ENCODE data around the gene CALN1.

The CALN1 gene

DNA sequence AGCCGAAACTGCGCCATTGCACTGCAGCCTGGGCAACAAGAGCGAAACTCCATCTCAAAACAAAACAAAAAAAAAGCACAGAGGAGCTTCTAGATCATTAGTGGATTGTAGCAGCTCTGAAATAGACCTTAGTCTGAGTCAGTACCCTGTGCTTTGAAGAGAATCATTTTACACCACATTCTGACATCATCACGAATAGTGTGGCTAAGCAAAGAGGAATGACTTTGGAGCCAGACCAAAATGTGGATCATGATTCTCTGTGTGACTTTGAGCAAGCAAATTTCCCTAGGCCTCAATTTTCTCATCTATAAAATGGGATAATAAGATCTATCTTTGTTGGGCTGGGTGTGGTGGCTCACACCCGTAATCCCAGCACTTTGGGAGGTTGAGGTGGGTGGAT, 618.9 kb downstream of the CALN1 start:
- DNase-seq (ENCODE audit: low read depth in 2 of 2) = no peak

DNA sequence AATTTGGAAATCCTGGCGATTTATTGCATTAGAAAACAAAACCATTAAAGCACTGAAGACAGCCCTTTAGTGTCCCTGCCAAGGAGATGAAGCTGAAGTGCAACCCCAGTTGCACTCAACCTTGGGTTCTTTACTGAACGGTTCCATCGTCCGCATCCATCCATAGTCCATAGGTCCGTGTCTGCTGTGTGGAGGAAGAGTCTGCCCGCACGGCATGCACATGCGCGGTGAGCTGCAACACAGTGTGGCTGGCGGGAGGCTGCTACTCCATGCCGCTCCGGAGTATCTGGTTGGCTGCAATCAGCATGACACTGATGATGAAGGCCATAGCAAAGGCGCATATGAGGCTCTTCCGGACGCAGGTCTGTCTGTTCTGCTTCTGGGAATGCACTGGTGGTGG, 624.6 kb downstream of the CALN1 start:
- no peak for DNase-seq (ENCODE audit: low read depth in 2 of 2)

DNA sequence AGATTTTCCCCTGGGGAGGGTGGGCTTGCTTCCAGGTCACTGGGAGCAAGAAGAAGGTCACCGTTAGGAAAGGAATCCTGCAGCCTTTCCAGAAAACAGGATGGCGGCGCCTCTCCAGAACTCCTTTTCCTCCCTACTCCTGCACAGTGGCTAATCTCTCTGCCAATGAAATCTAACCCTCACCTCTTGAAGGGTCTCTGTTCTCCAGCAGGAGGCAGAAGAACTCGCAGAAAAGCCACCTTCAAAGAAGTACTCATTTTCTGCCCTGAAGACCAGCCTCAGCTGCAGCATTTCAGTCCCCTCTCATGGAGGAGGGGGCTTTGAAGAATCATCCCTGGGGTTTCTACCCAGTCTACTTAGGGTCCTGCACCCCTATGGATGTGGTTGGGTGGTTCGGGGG, 626.9 kb downstream of the CALN1 start:
- DNase-seq (ENCODE audit: low read depth in 2 of 2) = no peak

DNA sequence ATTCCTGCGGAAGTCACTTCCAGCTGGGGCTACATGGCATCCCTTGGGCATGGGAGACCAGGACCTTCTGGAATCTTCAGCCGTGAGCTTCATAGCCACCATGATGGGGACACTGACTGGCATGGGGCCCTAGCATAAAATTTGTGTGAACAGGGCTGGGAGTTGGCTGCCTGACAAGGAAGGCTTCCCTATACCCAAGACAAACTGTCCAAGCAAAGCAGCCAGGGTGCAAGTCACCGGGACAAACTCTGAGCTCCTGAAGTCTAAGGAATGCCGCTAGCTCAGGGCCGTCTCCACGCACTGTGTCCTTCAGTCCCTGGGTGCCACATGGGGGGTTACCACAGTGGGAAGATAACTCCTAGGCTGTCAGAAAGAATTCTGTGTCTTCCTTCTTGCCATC, 627.4 kb downstream of the CALN1 start:
- no peak for DNase-seq (ENCODE audit: low read depth in 2 of 2)

DNA sequence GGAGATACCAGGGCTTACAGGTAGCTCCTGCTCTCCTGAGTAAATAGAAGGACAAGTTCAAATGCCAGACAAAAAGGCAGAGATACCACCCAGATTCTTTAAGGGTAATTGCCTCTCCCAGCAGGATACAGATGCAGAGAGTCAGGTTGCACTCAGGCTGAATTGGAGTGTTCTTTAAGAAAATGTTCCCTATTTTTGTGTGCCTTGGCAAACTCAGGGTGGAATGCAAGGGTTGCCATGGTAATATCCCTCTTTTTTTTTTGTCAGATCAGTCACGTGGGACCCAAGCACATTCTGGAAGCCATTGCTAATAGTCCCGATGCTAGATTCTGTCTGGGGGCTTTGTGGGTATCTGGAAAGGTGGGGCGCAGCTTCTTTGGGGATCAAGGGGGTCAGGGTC, 628.0 kb downstream of the CALN1 start:
- DNase-seq (ENCODE audit: low read depth in 2 of 2) = no peak

DNA sequence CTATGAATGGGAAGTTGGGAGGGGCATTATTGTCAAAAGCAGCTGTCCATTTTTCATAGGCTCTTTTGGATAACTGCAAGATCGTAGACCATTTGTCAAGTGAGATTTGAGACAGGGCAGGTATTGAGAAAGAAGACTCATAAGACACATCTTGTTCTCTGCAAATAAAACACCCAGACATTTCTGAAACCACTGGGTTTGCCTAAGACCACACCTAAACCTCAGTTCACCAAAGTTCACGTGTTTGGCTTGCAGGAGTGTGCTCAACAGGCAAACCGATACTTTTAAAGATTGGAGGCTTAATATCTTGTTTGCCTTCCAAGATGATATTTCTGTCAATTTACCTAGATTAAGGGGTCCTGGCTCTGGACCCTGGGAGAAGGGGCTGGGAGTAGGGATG, 628.4 kb downstream of the CALN1 start:
- DNase-seq (ENCODE audit: low read depth in 2 of 2) = no peak

DNA sequence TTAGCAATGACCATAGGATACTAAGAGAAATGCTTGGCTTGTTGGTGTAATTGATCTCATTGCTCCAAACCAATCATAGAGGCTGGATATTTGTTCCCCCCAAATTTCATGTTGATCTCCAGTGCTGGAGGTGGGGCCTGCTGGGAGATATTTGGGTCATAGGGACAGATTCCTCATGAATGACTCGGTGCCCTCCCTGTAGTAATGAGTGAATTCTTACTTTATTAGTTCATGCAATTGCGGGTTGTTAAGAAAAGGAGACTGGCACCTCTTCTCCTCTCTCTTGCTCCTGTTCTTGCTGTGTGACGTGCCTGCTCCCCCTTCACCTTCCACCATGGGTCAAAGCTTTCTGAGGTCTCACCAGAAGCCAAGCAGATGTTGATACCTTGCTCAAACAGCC, 630.1 kb downstream of the CALN1 start:
- DNase-seq (ENCODE audit: low read depth in 2 of 2) = no peak

DNA sequence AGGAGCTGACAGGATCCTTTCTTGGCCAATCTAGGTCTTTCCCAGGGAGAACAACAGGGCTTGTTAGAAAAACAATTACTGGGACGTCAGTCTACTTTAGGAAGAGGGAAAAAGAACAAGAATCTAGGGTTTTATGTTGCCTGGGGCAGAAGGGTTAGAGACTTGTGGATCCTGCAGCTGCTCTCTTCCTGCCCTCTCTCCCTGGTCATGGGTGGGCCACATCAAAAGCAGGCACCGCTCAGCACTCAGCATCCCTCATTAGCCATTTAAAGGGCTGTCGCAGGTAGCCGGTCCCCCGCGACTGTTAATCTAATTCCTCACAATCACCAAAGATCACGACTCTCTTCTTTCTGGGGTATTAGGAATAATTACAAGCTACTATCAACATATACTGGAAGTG, 631.9 kb downstream of the CALN1 start:
- no peak for DNase-seq (ENCODE audit: low read depth in 2 of 2)

DNA sequence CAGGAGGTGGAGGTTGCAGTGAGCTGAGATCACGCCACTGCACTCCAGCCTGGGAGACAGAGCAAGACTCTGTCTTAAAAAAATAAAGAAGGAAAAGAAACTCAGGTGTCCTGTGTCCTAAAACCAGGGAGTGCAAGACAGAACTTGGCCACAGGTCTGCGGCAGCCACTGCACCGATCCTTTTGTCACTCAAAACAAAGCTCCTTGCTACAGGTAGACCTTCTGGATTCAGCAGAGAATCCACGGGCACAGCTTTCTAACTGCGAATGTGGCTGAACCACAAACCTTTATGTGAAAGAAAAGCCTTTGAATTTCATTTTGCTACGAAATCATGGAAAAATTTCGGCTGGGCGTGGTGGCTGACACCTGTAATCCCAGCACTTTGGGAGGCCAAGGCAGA, 634.9 kb downstream of the CALN1 start:
- no peak for DNase-seq (ENCODE audit: low read depth in 2 of 2)

DNA sequence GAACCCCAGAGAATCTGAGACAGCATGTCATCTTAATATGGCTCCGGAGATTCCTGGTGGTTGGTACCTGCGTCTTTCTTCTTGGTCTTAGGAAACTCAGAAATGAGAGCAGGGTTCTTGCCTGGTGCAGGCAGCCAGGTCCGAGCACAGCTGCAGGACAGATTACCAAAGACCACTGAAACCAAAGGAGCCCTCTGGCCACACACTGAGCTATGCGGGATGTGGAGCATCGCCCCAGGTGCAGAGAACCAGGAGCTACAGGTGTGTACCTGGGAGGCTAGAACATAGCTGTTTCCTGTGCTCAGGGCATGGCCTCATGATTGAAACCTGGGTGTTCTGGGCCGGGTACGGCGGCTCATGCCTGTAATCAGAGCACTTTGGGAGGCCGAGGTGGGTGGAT, 635.4 kb downstream of the CALN1 start:
- no peak for DNase-seq (ENCODE audit: low read depth in 2 of 2)

DNA sequence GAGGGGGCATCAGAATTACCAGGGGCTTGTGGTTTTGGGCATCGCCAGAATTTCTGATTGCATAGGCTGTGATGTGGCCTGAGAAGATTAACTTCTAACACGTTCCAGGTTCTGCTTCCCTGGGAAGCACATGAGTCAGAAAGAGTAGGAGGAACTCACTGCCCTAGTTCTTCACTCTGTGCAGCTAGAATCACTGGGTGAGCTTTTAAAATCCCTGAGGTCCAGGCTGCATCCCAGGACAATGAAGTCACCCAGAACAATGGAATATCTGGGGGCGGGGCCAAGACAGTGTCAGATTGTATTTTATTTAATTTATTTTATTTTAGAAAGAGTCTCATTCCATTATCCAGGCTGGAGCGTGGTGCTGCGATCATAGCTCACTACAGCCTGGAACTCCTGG, 636.5 kb downstream of the CALN1 start:
- DNase-seq (ENCODE audit: low read depth in 2 of 2) = no peak

DNA sequence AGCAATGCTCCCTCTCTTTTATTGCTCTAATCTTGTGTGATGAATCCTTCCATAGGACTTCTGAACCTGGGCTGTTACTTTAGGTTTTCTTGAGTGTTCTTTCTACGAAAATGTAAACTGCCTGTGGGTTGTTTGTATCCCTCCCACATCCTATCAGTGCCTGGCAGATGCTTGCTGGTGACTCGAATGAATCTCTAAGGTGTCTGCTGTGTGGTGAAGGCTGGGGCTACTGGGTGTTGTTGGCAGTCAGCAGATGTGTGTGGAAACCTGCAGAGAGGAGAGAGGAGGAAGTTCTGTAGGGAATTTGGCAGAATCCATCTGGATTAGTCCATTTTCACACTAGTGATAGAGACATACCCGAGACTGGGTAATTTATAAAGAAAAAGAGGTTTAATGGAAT, 639.4 kb downstream of the CALN1 start:
- DNase-seq (ENCODE audit: low read depth in 2 of 2) = no peak

DNA sequence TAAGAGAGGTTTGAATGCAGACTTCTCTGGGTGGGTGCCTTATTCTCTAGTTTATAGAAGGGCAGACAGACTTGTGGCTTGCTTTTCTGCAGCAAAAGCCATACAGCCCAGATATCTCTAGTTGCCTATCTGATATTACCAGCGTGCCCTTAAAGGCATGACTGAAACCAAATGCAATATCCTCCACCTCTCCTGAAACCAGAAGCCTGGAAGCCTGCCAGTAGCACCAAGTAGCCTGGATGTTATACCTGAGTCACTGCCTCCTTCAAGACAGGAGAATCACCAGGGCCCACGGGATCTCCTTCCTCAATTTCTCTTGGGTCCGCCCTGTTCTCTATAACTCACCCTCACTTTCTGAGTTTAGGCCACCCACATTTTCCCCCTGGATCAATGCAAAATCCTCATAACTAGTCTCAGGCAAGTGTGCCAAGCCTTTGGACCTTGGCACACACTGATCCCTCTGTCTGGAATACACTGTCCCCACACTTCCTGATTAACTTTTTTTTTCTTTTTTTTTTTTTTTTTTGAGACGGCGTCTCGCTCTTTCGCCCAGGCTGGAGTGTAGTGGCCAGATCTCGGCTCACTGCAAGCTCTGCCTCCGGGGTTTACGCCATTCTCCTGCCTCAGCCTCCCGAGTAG, 641.8 kb downstream of the CALN1 start:
- DNase-seq (ENCODE audit: low read depth in 2 of 2) = no peak

DNA sequence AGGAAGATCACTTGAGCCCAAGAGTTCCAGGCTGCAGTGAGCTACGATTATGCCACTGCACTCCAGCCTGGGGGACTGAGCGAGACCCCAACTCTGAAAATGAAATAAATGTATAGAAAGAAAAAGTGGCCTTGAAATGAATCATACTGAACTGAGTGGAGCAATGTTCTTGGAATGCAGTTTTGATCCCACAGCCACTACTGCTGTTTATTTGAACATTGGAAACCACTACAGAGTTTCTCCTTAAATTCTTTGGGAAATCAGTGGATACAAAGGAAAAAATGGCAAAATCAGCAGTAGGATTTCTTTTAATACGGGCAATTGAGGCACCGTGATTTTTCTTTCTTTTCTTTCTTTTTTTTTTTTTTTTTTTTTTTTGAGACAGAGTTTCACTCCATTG, 642.8 kb downstream of the CALN1 start:
- DNase-seq (ENCODE audit: low read depth in 2 of 2) = no peak

DNA sequence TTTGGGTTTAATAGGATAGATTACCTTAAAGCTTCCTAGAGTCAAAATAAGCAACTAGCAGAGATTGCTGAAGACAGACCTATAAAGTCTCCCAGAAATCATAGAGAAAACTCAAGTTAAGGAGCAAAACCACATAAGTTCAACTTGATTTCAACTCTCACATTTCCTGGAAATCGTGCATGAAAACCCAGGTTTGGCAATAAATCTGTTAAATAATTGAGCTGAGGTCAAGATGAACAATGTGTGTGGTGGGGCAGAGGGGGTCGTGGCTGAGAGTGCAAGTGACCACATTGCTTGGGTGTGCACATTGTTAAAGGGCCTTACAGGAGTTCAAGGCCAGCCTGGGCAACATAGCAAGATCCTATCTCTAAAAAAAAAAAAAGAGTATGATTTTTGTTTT, 643.7 kb downstream of the CALN1 start:
- no peak for DNase-seq (ENCODE audit: low read depth in 2 of 2)

DNA sequence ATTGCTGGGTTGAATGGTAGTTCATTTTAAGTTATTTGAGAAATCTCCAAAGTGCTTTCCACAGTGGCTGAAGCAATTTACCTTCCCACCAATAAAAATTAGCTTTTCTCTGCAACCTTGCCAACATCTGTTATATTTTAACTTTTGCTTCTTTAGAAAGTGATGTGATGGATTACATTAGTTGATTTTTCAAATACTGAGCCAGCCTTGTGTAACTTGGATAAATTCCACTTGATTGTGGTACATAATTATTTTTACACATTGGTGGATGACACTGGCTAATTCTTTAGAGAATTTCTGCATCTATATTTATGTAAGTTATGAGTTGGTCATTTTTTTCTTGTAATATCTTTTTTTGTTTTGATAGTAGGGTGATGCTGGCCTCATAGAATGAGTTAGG, 646.1 kb downstream of the CALN1 start:
- no peak for DNase-seq (ENCODE audit: low read depth in 2 of 2)

DNA sequence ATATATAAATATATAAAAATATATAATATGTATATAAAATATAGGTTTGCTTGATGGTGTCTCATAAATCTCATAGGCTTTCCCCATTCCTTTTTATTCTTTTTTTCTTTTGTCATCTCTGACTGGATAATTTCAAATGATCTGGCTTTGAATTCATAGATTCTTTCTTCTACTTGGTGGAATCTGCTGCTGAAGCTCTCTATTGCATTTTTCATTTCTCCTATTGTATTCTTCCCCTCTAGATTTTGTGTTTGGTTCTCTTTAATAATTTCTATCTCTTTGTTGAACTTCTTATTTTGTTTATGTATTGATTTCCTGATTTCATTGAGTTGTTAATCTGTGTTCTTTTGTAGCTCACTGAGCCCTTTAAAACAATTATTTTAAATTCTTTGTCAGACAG, 650.8 kb downstream of the CALN1 start:
- DNase-seq (ENCODE audit: low read depth in 2 of 2) = no peak

DNA sequence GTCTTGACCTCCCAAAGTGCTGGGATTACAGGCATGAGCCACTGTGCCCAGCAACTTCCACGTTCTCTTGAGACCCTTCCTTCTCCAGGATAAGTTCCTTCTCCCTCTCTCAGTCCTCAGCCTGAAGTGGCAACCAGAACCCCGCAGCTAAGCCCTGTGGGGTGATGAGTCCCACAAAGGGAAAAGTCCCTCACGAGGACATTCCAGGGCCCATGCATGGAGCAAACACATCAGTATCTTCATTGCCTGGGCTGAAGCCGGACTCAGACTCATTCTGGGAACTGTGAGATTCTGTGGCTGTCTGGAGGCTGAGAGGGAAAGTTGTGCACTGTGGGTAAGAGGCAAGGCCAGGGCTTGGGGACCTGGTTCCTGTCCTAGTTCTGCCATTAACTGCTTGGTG, 657.3 kb downstream of the CALN1 start:
- DNase-seq (ENCODE audit: low read depth in 2 of 2) = no peak

DNA sequence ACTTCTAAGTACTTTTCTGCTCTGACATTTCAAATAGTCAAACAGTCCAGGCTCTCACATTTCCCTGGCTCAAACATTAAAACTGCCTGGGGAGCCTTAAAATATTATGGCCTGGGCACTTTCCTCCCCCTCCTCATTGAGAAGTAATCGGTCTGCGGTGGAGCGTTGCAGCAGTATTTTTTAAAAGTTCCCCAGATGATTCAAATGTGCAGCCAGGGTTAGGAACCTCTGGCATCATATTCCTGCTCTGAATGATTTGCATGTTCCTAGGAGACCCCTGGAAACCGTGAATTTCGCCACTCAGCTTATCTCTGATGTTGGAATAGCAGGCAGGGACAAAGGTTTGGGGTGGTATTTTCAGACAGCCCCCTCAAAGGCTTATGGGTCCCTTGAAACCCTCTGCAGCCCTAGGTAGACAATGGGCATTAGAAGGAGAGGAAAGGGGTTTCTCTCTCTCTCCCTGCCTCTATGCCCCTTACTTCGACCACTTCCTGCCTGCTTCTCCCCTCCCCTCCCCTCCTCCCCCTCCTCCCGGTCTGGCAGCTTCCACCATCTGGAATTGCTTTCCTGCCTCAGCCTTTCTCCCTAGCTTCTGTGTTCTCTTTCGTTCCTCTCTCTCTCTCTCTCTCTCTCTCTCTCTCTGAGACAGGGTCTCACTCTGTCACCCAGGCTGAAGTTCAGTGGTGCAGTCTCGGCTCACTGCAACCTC, 658.0 kb downstream of the CALN1 start:
- no peak for DNase-seq (ENCODE audit: low read depth in 2 of 2)

DNA sequence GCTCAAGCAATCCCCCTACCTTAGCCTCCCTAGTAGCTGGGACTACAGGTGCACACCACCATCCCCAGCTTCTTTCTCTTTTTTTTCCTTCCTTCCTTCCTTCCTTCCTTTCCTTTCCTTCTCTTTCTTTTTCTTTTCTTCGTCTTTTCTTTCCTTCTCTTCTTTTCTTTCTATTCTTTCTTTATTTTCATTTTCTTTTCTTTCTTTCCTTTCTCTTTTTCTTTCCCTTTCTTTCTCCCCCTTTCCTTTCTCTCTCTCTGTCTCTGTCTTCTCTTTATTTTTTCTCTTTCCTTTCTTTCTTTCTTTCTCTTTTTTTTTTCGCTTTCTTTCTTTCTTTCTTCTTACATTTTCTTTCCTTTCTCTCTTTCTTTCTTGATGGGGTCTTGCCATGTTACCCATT, 658.9 kb downstream of the CALN1 start:
- no peak for DNase-seq (ENCODE audit: low read depth in 2 of 2)

DNA sequence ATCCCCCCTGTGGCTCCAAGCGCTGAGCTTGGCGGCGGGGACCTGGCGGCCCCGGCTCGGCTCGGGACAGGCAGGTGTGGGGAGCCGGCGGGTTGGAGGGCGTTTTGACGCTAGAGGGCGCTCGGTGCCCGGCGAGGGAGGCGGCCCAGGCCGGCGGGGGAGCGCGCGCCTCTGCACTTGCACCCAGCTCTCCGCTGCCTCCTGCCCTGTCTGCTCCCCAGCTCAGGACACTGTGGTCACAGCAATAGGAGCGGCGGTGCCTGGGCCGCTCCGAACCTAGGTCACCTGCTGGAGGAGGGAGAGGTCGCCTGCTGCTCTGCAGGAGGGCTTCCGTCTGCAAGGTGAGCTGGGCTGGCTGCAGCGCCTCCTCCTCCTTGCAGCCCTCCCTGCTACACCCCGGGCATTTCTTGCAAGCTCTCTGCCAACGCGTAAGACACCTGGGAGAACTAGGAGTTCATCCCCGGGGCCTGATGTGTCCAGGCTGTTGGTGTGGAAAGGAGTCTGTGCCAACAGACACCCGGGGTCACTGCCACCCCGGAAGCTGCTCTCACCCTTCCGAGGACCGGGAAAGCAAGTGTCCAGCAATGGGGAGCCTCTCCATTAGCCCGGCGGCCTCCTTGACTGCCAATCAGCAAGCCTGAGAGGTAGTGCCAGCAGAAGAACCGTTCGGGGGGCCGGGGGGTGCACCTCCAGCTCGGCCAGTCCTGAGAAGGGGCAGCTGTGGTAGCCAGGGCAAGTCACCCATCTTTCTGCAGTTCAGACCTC, 659.8 kb downstream of the CALN1 start:
- peak; percentile 20 to 38 for DNase-seq (ENCODE audit: low read depth in 2 of 2)

DNA sequence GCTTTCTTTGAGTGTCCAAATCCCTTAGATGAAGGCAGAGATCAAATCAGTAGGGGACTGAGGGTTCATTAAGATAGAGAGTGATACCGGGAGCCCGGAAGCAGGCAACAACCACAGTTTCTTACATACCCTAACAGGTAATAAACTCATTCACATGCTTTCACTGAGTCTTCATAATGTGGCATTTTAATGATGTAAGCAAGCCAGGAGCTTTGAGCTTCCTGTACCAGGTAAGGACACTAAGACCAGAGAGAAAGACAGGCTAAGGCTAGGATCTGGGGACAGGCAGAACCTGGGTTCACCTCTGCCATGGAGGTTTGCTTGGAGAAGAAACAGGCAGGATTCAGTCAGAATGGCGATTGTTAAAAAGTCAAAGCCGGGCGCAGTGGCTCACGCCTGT, 661.8 kb downstream of the CALN1 start:
- DNase-seq (ENCODE audit: low read depth in 2 of 2) = no peak

DNA sequence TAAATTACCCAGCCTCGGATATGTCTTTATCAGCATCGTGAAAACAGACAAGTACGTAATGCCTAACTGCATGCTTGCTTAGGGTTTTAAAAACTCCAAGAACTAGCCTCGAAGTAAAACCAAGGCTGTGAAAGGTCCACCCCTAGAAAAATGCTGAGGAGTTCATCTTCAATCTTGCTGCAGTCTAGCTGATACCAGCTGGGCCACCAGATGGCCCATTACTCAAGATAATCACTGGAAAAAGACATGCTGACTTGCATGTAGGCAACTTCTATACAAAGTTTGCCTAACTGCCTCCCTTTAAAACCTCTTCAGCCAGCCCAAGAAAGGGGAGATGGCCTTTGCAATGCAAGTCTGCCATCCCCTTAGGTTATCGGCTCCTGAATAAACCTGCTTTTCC, 666.1 kb downstream of the CALN1 start:
- no peak for DNase-seq (ENCODE audit: low read depth in 2 of 2)
